ENCODE results near the gene EPB42.

EPB42 gene

DNA sequence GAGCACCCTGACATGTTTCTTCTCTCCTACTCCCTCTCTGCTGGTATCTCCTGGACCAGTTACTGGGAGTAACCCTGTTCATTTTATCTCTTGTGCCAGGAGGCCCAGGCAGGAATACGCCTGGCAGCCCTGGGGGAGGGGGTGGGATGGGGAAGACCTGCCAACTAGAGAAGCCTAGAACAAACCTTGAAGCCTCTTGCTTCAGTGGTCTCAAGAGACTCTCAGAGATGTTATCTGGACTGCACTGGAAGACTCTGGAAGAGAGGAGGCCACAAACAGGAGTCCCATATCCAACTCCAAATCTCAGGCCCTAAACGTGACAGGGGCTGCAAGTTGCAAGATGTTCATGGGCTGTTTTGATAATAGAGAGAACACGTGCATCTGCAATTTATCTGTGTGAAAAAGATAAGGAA, at the start of gene EPB42:
Gene EPB42, minus strand, starts transcription at position 28 of the 413 bp plus-strand sequence. CDS start 193 bp downstream, outside the sequence.
- DNase-seq (ENCODE audit: low read depth): no peak

DNA sequence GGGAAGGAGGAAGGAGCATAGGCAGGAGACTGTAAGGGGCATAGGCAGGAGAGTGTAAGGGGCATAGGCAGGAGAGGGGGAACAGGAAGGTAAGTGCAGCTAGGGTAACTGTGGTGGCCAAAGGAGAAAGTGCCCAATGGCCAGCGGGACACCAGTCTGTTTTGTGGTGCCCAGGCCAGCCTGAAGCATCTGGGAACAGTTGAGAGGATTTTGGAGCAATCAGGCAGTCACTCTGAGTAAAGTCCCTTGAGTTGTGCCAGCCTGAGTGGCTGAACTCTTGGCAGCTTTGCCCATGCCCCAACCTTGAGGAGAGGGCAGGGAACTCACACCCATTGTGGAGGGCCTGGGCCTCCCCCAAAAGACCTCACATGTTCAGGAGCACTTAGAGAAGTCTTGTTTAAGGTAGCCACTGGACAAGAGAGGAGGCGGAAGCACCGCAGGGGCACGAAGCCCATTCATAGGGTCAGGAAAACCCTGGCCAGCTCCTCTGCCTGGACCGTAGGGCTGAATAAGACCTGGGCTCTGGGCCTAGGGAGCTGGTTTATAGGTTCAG, 49.4 kb upstream of the EPB42 start:
- no peak for DNase-seq (ENCODE audit: low read depth)

DNA sequence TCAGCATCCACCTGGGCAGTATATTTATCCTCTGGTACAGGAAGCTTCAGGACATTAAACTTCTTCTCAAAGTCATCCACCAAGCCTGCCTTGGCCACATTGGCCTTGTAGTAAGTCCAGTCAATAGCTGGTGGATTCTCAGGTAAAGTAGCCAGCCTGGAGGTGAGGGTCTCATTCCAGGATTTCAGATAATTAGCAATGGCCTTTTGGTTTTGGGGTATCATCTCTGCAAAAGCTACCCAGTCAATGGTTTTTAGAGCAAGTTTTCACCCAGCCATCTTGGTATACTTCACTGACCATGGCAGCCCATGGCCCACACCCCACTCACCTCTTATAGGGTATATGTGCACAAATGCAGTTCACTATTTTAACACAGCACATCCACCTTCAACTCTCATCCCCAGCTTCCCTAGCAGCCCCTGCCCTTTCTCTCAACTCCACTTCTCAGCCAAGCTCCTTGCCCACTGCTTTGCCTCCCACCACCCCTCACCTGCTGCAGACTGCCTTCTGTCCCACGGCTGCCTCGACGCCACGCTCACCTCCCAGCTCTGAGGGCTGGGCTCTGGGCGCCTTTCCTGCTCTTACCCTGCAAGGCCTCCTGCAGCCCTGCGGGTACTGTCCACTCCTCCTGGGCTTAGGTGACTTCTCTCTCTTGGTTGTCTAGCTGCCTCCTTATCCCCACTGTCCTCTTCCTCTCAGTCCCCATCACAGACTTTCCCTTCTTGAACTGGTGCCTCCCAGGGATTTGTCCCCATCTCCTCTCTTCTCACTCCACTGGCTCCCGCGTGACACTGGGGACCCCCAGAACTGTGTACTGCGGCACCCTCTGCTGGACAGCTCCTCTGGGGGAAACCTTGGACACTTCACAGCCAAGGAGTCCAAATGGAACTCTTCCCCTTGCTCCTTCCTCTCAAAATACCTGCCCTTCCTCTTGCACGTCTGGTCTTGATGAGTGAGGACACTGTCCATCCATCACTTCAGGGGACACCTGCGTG, 47.6 kb upstream of the EPB42 start:
- no peak for DNase-seq (ENCODE audit: low read depth)

DNA sequence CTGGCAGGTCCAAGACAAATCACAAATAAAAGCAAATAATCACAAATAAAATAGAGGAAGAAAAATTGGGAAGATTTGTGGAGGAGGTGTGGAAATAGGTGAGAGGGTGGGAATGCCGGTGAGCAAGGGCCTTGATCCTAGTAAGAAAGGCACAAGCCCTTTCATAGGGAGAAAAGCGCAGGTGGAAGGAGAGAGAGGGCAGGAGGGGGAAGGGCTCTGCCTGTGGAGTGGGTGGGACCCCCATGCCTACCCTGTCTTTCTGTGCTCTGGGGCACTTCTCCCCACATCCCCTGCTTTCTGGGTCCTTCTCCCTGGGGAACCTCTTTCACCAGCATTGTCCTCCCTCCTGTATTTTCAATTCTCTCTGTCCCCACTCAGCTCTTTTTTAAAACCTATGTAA, 46.6 kb upstream of the EPB42 start:
- no peak for DNase-seq (ENCODE audit: low read depth)

DNA sequence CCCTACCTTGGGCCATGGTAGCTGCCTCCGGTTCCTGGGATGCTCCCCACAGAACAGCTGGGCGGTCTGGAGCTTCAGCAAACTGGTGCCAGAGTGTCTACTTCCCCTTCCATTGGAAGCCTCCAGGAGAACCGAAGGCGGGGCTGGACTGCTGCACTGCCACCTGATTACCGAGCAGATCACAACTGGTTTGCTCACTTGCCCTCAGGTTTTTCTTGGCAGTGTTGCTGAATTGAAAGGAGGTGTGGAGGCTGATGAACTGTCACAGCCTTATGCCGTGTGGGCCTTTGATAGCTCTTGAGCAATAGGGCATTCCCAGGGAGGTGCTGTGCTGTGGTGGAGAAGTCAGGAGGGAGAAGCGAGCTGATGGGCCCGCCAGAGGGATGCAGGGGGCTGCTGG, 46.0 kb upstream of the EPB42 start, which contains the start of gene TGM5:
Gene TGM5, minus strand, starts transcription at position 95 of the 400 bp plus-strand sequence. Its CDS starts 79 bp downstream, at position 16.
- DNase-seq (ENCODE audit: low read depth): no peak

DNA sequence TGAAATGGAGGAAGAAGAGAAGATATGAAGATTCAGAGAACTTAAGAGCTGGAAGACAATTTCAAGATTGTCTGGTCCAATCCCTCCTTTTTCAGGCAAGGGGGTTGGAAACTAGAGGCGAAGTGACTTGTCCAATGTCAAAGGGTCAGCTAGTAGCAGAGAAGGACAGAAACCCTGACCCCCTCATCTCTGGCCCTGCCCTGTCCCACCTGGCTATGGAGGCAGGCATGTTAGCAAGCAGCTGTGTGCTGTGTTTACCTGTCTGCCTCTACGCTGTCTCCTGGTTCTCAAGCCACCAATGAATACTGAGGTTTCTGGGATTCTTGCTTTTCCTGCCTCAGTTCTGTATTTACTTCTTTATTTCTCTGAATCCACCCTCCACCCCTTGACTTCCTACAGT, 45.6 kb upstream of the EPB42 start:
- DNase-seq (ENCODE audit: low read depth): no peak

DNA sequence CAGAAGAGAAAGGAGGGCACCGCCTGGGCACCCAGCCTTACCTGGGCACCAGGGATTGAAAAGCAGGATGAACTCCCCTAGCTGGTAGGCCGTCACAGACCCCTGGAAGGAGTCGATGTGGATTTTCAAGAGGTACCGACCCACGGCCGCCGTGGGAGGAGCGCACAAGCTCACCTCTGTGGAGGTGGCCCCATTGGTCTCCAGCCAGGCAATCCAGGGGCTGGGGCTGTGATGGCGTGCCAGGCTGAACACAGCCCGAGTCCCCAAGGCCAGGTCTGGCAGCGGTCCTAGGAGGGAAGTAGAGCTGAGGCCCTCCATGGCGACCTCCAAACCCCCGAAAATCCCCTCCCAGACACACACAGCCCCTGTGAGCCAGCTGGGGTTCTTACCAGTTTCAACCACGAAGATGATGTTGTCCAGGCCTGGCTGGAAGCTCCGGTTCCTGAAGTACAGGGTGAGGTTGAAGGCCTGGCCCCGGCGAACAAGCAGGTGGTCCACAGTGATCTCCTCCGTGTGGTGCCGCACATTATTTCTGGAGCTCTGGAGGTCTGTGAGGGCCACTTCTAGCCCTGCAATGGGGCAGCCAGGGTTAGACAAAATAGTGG, 39.3 kb upstream of the EPB42 start:
- no peak for DNase-seq (ENCODE audit: low read depth)

DNA sequence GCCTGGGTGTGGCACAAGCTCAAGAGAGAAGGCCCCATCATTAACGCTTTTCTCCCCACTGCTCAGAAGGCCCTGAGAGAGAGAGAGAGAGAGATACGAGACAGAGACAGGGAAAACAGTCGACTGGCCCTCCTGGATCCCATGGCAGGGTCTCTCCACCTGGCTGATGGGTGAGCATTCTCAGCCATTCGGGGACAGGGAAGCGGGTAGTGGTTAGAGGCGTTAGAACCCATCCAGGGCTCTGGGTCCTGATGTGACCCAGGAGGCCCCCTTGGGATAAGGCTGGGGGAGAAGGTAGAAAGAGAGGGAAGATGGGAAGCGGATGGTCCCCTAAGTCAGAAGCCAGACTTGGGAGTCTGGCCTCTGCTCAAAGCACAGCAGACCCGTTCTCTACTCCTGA, 38.0 kb upstream of the EPB42 start:
- DNase-seq (ENCODE audit: low read depth): no peak

DNA sequence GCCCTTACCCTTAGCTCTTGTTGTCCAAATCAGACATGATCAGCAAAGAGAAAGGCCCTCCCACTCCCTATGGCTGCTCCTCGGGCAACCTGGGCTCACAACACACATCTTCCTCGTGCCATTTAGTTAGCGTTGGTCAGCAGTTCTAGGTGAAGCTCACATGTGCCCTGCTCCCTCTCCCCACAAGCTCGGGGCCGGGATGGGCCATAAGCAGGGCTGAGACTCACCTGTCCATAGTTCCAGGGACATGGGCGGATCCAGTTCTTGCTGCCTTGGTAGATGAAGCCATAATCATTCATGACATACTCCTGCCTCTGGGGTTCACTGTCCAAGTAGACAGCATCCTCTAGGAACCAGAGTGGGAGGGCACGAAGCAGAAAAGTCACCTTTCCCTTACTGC, 35.5 kb upstream of the EPB42 start:
- DNase-seq (ENCODE audit: low read depth): no peak

DNA sequence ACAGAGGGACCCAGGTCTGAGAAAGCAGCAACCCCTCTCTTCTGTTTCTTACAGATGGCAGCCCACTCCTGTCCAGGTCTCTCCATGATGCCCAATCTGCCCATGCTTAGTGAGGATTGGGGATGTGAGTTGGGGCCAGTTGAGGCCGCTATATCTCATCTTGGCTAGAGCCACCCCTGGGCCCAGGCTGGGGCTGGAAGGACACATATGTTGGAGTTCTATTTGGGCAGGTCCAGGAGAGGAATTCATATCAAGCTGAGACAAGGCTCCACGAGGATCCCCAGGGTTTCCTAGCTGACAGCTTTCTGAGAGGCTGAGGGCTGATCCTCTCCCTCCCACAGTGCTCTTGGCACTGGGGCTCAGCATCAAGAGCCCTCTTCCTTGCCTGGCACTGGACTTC, 34.6 kb upstream of the EPB42 start:
- no peak for DNase-seq (ENCODE audit: low read depth)

DNA sequence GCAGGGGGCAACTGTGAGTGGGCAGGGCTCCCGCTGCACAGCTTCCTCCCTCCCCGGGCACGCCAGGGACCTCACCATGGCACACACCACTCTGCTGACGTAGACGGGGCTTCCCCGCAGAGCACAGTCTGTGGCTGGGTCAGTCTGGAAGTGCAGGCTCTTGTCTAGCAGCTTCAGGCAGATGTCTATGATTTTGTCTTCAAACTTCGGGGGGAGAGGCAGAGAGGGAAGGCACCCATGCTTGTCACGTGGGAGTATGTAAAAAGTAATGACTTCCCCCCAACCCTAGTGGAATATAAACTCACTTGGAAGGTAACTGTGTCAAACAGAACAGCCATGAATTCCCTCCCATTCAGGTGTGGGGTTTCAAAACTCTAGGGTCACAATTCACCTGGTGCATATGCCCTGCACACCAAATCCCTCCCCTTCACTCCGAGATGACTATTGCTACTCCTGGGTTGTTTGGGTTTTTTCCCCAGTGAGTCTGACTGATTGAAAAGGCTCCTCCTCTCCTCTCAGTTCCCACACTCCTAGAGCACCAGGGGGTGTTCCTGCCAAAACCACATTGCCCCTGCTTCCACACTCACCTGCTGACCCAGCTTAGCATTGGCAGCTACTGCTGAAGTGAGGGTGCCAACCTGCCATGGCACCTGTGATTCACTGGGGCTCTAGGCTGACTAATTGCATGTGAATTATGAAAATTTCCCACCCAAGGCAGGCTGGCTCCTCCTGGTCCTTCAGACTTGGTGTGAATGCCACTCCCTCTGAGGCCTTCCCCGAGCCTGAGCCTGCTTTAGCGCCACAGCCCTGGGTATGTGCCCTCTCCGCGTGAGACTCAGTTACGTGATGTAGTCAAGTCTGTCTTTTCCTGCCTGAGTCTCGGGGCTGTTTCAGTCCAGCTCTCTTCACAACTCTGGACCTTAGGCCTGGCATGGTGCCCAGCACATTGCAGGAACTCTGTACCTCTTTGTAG, 32.9 kb upstream of the EPB42 start:
- no peak for DNase-seq (ENCODE audit: low read depth)

DNA sequence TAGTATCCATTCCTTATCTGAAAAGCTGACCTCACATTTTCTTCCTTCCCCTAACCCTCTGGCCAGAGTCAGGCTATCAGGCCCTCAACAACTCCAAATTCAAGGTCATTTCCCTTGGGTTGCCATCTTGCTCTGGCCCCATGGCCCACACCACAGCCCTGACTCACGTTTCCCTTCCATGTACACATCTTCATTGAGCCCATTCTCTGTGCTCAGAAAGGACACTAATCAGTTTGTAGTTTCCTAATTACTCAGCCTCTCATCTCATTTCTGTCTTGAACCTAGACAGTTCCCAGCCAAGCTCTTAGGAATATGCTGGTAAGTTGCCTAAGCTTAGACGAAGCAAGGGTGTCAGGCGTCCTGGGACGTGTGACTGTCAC, 31.0 kb upstream of the EPB42 start:
- DNase-seq (ENCODE audit: low read depth): no peak

DNA sequence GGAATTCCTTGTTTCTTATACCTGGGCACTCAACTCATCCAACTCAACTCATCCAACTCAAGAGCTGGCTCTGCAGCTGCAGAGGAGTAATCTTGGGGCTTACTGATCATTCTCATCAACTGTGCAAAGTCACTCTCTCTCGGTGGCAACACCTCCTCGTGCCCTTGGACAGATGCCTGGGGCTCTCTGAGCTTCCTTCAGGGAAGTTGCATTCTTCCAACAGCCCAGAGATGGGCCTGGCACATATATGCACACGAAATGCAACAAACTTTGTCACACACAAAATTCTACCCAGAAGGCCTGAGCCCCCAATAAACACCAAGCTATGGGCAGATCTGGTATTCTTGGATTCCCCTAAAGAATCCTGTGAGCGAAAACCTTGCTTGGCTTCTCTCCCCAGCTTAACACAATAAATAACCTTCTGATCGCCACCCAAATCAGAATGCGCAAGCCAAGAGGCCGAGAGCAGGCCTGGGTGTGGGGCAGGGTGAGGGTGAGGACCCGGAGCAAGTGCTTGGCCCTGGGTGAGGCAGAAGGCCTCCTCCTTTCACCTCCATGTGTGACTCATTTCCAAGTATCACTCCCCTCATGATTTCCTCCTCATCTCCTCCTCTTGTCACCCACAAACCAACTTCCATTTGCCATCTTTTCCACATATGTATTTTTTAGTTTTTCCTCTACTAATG, 30.5 kb upstream of the EPB42 start:
- DNase-seq (ENCODE audit: low read depth): no peak

DNA sequence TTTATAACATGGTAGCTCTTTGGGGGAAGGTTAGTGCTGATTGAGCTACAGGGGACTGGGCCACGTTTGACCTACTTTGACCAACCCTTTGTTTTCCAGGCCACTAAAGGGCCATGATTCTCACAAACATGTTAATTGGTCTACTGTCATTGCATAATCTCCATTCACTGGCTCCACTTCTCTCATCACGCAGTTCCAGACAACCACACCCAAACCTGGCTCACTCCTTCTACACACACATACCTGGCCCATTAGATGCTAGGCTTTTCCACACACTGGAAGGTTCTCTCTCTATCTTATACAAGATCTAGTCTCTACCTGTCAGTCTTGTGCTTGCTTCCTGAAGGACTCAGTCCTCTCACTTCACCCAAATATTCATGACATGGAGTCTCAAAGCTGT, 30.0 kb upstream of the EPB42 start:
- no peak for DNase-seq (ENCODE audit: low read depth)

DNA sequence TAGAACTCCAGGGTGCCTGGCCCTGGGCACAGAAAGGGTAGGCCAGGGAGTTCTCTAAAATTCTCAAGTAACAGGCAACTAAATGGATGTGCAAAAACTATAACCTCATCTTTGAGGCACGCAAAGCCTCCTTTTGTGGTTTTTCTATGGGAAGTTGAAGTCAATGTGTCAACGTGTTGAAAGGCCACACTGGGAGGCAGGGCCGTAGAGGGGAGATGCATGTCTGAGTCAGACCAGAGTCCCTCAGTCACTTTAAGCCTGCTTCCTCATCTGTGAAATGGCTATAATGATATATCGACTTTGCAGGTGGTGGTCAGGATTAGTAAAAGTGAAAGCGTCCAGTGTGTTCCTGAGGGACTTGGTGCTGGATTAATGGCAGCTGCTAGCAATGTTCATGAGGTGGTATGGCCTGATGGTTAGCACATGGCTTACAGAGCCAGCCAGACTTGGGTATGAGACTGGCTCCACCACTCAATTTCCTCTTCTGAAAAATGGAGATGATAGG, 28.9 kb upstream of the EPB42 start:
- DNase-seq (ENCODE audit: low read depth): peak; percentile 87

DNA sequence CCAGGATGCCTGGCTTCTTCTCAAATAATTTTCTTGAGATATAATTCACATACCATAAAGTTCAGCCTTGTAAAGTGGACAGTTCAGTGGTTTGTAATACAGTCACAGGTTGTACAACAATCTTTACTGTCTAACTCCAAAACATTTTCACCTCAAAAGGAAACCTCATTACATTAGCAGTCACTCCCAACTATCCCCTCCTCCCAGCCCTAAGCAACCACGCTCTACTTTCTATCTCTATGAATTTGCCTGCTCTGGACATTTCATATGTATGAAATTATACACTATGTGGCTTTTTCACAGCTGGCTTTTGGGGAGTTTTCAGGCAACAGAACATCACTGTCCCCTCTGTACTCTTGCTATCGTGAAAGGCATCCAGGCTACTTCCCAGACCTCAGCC, 28.4 kb upstream of the EPB42 start:
- no peak for DNase-seq (ENCODE audit: low read depth)

DNA sequence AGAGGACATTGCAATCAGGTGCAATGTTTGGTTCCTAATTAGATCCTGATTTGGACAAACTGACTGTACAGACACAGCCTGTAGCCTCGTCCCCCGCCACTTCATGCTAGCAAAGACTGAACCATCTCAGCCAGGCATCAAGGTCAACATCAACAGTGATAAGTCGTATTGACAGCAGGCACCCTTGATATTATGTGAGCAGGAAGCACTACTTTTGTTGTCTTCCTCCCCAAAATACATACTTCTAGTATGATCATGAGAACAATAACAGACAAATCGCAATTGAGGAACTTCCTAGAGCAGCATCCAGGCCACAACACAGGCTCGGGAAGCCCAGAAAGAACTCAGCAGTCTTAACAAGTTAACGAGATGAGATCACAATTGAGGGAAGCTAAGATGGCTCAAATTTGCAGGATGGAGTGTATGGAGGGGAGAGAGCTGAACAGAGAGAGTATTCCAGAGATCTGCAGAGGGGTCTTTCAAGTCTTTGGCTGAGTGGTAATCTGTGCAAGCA, 25.5 kb upstream of the EPB42 start:
- DNase-seq (ENCODE audit: low read depth): no peak

DNA sequence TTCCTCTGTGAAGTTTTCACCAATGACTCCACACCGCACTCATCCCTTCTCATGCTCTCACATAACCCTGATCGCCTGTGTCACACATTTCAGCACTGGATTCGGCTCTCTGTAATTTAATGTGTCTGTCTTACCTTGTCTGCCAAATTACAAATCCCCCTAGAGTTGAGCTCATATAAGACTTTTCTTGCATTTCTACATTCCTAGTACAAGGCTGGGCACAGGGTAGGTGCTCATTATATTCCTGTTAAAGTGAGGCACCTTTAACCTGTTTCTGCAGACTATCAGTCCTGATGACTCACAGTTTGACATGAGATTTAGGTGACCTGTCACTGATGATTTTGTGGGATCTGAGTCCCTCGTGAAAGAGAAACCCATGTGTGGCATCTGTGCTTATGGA, 23.3 kb upstream of the EPB42 start:
- no peak for DNase-seq (ENCODE audit: low read depth)

DNA sequence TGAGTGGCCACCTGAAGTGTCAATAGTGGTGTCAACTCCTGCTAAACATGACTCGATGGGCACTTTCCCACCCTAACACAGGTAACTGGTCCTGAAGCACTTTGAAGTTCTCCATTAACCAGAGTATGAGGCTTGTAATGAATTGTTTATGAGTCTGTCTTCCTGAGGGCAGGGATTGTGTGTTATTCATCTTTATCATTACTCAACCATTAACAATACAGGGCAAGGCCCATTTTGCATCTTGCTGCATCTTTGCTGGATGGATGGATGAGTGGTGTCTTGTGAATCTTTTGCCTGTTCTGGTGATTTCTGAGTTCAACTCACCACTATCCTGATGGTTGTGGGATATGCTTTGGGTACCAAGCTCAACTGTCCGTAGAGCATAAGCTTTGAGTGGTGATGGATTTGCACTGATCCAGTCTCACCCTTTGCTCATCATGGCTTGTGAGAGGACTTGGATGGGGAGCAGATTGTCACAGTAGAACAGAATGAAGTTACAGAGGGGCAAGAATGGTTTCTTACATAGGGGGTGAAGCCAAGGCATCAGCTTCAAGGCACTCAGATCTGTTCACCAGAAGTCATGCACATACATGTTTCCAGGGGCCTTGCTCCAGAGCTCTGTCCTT, 22.3 kb upstream of the EPB42 start:
- DNase-seq (ENCODE audit: low read depth): no peak

DNA sequence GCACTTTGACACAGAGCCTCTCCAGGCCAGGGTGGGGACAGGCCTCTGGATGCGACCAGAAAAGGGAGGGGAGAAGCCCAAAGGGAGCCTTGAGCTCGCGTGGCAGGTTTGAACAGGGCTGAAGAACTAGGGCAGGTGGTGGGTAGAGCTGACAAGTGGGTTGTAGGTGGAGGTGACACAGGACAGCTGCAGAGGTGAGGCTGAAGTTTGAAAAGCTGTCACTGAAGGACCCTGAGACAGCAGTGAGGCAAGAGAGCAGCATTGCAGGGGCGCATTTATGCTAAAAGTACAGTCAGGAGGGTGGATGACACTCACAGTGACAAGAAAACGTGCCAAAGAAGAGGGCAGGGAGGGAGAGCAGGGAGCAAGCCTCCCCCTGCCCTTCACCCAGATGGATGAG, 21.8 kb upstream of the EPB42 start:
- no peak for DNase-seq (ENCODE audit: low read depth)

Data from GM04503 (cell line).